Measurements from ENCODE around the gene ATP9B. TPM values are rescaled to one million over a fixed set of nuclear protein-coding genes. Genes with fewer than 3 reads are reported as not detected.
"Not testable (repeated sequence)": the region's sequence is repeated elsewhere in the genome, so short reads cannot be mapped to it uniquely, and the experiment has no call there.

ATP9B gene
- total RNA-seq, 2 experiments from 2014 or later: 61.9 to 63.5 TPM

DNA sequence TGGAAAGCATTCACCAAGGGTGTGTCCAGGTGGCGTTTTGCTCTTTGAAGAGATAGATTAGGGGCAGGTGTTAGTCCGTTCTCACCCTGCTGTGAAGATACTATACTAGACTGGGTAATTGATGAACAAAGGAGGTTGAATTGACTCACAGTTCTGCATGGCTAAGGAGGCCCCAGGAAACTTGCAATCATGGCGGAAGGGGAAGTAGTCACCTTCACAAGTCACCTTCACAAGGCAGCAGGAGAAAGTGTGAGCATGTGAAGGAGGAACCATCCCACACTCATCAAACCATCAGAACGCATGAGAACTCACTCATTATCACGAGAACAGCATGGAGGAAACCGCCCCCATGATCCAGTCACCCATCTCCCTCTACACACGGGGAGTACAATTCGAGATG, 190.8 kb downstream of the ATP9B start:
- CTCF ChIA-PET: no interaction called here
- peaks cover 0 to 8% of the 10 kb centered on the region in 2 experiments for H3K9me3 ChIP-seq (ENCODE audit: control insufficient read depth in 1 of 2, insufficient read depth in 1 of 2, low read length in 2 of 2)
- DNase-seq: no peak
- no peaks in the 10 kb centered on the region for H3K4me1 ChIP-seq (ENCODE audit: insufficient read depth, low read length)
- H3K27me3 ChIP-seq (ENCODE audit: control insufficient read depth in 1 of 2, insufficient read depth in 2 of 2, low read length in 2 of 2): no peaks in the 10 kb centered on the region
- POLR2A ChIA-PET: no interaction called here
- no peak overlapping the region for H3K27ac Mint-ChIP-seq
- intact Hi-C loops (cut with DNase I, micrococcal nuclease): no loop called here
- H3K4me3 Mint-ChIP-seq: no peak overlapping the region
- no peak for ATAC-seq (ENCODE audit: poor library complexity)
- peaks cover 7% of the 10 kb centered on the region for H3K36me3 ChIP-seq (ENCODE audit: insufficient read depth, low read length)
- no peaks in the 10 kb centered on the region for H3K27me3 Mint-ChIP-seq
- H3K36me3 Mint-ChIP-seq (ENCODE audit: low read depth): peaks cover 80% of the 10 kb centered on the region
- no peak overlapping the region for H3K27ac ChIP-seq (ENCODE audit: low read depth in 1 of 2, low read length in 2 of 2)
- H3K4me3 ChIP-seq (ENCODE audit: low read length): no peak overlapping the region
- no peaks in the 10 kb centered on the region for H3K4me1 Mint-ChIP-seq (ENCODE audit: low read depth)
- TF ChIP-seq, protein P1, sequence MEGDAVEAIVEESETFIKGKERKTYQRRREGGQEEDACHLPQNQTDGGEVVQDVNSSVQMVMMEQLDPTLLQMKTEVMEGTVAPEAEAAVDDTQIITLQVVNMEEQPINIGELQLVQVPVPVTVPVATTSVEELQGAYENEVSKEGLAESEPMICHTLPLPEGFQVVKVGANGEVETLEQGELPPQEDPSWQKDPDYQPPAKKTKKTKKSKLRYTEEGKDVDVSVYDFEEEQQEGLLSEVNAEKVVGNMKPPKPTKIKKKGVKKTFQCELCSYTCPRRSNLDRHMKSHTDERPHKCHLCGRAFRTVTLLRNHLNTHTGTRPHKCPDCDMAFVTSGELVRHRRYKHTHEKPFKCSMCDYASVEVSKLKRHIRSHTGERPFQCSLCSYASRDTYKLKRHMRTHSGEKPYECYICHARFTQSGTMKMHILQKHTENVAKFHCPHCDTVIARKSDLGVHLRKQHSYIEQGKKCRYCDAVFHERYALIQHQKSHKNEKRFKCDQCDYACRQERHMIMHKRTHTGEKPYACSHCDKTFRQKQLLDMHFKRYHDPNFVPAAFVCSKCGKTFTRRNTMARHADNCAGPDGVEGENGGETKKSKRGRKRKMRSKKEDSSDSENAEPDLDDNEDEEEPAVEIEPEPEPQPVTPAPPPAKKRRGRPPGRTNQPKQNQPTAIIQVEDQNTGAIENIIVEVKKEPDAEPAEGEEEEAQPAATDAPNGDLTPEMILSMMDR (IDR thresholded peaks at IDR 0.05): no peak
- no peaks in the 10 kb centered on the region for H3K9me3 Mint-ChIP-seq

DNA sequence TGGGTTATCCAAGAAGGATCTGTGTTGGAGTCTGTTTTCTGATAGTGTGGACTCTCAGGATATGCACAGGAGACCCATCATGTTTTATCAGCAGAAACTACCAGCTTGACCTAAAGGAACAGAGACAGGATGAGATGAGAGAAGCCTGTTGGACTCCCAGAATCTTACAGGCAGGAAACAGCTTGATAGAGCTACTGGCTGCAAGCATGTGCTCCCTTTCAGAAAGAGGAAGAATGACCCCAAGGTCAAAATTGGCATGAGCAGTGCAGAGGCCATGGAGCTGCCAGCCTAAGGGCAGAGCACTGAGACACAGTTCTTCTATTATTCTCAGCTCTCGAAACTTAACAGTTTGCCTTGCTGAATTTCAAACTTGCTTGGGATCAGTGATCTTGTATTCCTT, 191.3 kb downstream of the ATP9B start:
- TF ChIP-seq, protein P1 (IDR thresholded peaks at IDR 0.05): no peak
- no peak for DNase-seq
- H3K9me3 ChIP-seq (ENCODE audit: control insufficient read depth in 1 of 2, insufficient read depth in 1 of 2, low read length in 2 of 2): peaks cover 0 to 12% of the 10 kb centered on the region in 2 experiments
- Mint-ChIP-seq H3K27me3 (no peaks in the 10 kb centered on the region), H3K4me1 (ENCODE audit: low read depth) (no peaks in the 10 kb centered on the region), H3K4me3 (no peak overlapping the region), H3K36me3 (ENCODE audit: low read depth) (peaks cover 80% of the 10 kb centered on the region), H3K27ac (no peak overlapping the region), H3K9me3 (no peaks in the 10 kb centered on the region)
- no peaks in the 10 kb centered on the region for H3K27me3 ChIP-seq (ENCODE audit: control insufficient read depth in 1 of 2, insufficient read depth in 2 of 2, low read length in 2 of 2)
- ChIA-PET CTCF (no interaction called here), POLR2A (no interaction called here)
- peaks cover 6% of the 10 kb centered on the region for H3K36me3 ChIP-seq (ENCODE audit: insufficient read depth, low read length)
- ATAC-seq (ENCODE audit: poor library complexity): no peak
- no peak overlapping the region for H3K27ac ChIP-seq (ENCODE audit: low read depth in 1 of 2, low read length in 2 of 2)
- H3K4me1 ChIP-seq (ENCODE audit: insufficient read depth, low read length): no peaks in the 10 kb centered on the region
- intact Hi-C loops (cut with DNase I, micrococcal nuclease): no loop called here
- H3K4me3 ChIP-seq (ENCODE audit: low read length): no peak overlapping the region

DNA sequence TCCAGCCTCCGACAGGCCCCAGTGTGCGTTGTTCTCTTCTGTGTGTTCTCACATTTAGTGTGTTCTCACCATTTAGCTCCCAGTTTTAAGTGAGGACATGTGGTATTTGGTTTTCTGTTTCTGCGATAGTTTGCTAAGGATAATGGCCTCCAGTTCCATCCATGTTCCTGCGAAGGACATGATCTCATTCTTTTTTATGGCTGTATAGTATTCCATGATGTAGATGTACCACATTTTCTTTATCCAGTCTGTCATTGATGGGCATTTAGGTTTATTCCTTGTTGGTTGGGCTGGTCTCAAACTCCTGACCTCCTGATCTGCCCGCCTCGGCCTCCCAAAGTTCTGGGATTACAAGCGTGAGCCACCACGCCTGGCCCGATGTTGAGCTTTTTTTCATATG, 195.9 kb downstream of the ATP9B start:
- ATAC-seq (ENCODE audit: poor library complexity); H3K27ac Mint-ChIP-seq; intact Hi-C loops (cut with DNase I, micrococcal nuclease); CTCF ChIA-PET; H3K36me3 ChIP-seq (ENCODE audit: insufficient read depth, low read length); H3K4me3 ChIP-seq (ENCODE audit: low read length); H3K27me3 ChIP-seq (ENCODE audit: control insufficient read depth in 1 of 2, insufficient read depth in 2 of 2, low read length in 2 of 2); H3K9me3 Mint-ChIP-seq; H3K27ac ChIP-seq (ENCODE audit: low read depth in 1 of 2, low read length in 2 of 2); POLR2A ChIA-PET; DNase-seq; H3K27me3 Mint-ChIP-seq; H3K4me3 Mint-ChIP-seq; H3K4me1 ChIP-seq (ENCODE audit: insufficient read depth, low read length); H3K4me1 Mint-ChIP-seq (ENCODE audit: low read depth): not testable (repeated sequence)
- peaks cover 83% of the 10 kb centered on the region for H3K36me3 Mint-ChIP-seq (ENCODE audit: low read depth)
- peaks cover 0 to 15% of the 10 kb centered on the region in 2 experiments for H3K9me3 ChIP-seq (ENCODE audit: control insufficient read depth in 1 of 2, insufficient read depth in 1 of 2, low read length in 2 of 2)

DNA sequence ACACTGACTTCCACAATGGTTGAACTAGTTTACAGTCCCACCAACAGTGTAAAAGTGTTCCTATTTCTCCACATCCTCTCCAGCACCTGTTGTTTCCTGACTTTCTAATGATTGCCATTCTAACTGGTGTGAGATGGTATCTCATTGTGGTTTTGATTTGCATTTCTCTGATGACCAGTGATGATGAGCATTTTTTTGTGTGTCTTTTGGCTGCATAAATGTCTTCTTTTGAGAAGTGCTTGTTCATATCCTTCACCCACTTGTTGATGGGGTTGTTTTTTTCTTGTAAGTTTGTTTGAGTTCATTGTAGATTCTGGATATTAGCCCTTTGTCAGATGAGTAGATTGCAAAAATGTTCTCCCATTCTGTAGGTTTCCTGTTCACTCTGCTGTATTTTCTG, 202.6 kb downstream of the ATP9B start:
- intact Hi-C loops (cut with DNase I, micrococcal nuclease); POLR2A ChIA-PET; H3K4me1 Mint-ChIP-seq (ENCODE audit: low read depth); H3K4me3 ChIP-seq (ENCODE audit: low read length); DNase-seq; ATAC-seq (ENCODE audit: poor library complexity); H3K27ac ChIP-seq (ENCODE audit: low read depth in 1 of 2, low read length in 2 of 2); H3K27ac Mint-ChIP-seq; H3K4me1 ChIP-seq (ENCODE audit: insufficient read depth, low read length); H3K9me3 Mint-ChIP-seq; H3K27me3 Mint-ChIP-seq; H3K9me3 ChIP-seq (ENCODE audit: control insufficient read depth in 1 of 2, insufficient read depth in 1 of 2, low read length in 2 of 2); CTCF ChIA-PET; H3K27me3 ChIP-seq (ENCODE audit: control insufficient read depth in 1 of 2, insufficient read depth in 2 of 2, low read length in 2 of 2); H3K4me3 Mint-ChIP-seq: not testable (repeated sequence)
- peaks cover 10% of the 10 kb centered on the region for H3K36me3 ChIP-seq (ENCODE audit: insufficient read depth, low read length)
- peaks cover 86% of the 10 kb centered on the region for H3K36me3 Mint-ChIP-seq (ENCODE audit: low read depth)

Data from CD4-positive, alpha-beta T cell (primary cell).